Liver (tissue), 9 donors: ENCODE results near the gene GLB1L2. TPM values are rescaled to one million over a fixed set of nuclear protein-coding genes. Genes with fewer than 3 reads are reported as not detected.

Source experiments
- DNase-seq: peaks from one replicate; pipeline ENCODE4 v3.0.0-alpha.2; 2017; ENCODE audit warnings: low spot score
- H3K27ac ChIP-seq, 2 donors: one replicate each; pipeline ENCODE4 v1.7.0; 2013; ENCODE audit warnings: inconsistent platforms in 2 of 2, low read length in 2 of 2, control low read depth in 1 of 2, low read depth in 1 of 2, mild to moderate bottlenecking in 1 of 2
- H3K27me3 ChIP-seq, 4 donors: one replicate each; pipeline versions ENCODE4 v1.6.1 to v1.7.0; 2013; ENCODE audit warnings: low read length in 3 of 4, inconsistent platforms in 1 of 4, mild to moderate bottlenecking in 1 of 4, moderate library complexity in 1 of 4; ENCODE audit not compliant: control insufficient read depth in 4 of 4, insufficient read depth in 4 of 4
- H3K36me3 ChIP-seq, 4 donors: one replicate each; pipeline versions ENCODE4 v1.6.1 to v1.7.0; 2013; ENCODE audit warnings: low read length in 3 of 4, mild to moderate bottlenecking in 3 of 4, low read depth in 1 of 4, moderate library complexity in 1 of 4; ENCODE audit not compliant: control insufficient read depth in 4 of 4, insufficient read depth in 3 of 4
- H3K4me1 ChIP-seq, 4 donors: one replicate each; pipeline versions ENCODE4 v1.6.1 to v1.7.0; 2013; ENCODE audit warnings: low read length in 3 of 4, mild to moderate bottlenecking in 3 of 4, moderate library complexity in 1 of 4; ENCODE audit not compliant: control insufficient read depth in 4 of 4, insufficient read depth in 4 of 4
- H3K4me3 ChIP-seq, 3 donors: one replicate each; pipeline versions ENCODE4 v1.6.1 to v1.7.0; 2013; ENCODE audit warnings: low read length in 3 of 3, control low read depth in 1 of 3, low read depth in 1 of 3, mild to moderate bottlenecking in 1 of 3
- H3K9ac ChIP-seq, 2 donors: one replicate each; pipeline ENCODE4 v1.7.0; 2013; ENCODE audit warnings: low read length in 2 of 2, mild to moderate bottlenecking in 2 of 2, moderate library complexity in 2 of 2, control low read depth in 1 of 2, low read depth in 1 of 2
- H3K9me3 ChIP-seq, 4 donors: one replicate each; pipeline versions ENCODE4 v1.6.1 to v1.7.0; 2013; ENCODE audit warnings: low read length in 3 of 4; ENCODE audit not compliant: control insufficient read depth in 4 of 4
- ATF3 ChIP-seq: IDR thresholded peaks from 2 replicates; pipeline ENCODE4 v1.6.1; 2016; ENCODE audit warnings: antibody characterized with exemption
- EGR1 ChIP-seq, 2 donors: IDR thresholded peaks; 2 replicates each; pipeline ENCODE4 v1.6.1; 2016 to 2018; ENCODE audit warnings: antibody characterized with exemption in 2 of 2, low read depth in 2 of 2
- FOXA1 ChIP-seq: IDR thresholded peaks from 2 replicates; pipeline ENCODE4 v1.6.1; 2016; ENCODE audit warnings: antibody characterized with exemption
- FOXA2 ChIP-seq: IDR thresholded peaks from 2 replicates; pipeline ENCODE4 v1.6.1; 2016; ENCODE audit warnings: antibody characterized with exemption
- GABPA ChIP-seq, 2 donors: IDR thresholded peaks in 1 of 2; conservative IDR thresholded peaks in 1 of 2; 2 replicates each; pipeline ENCODE4 v1.6.1; 2016; ENCODE audit warnings: antibody characterized with exemption in 2 of 2, mild to moderate bottlenecking in 1 of 2, moderate library complexity in 1 of 2
- HNF4A ChIP-seq, 2 donors: conservative IDR thresholded peaks; 2 replicates each; pipeline ENCODE4 v1.6.1; 2016; ENCODE audit warnings: antibody characterized with exemption in 2 of 2, mild to moderate bottlenecking in 2 of 2
- HNF4G ChIP-seq: IDR thresholded peaks from 2 replicates; pipeline ENCODE4 v1.6.1; 2016; ENCODE audit warnings: antibody characterized with exemption
- JUND ChIP-seq, 2 donors: IDR thresholded peaks; 2 replicates each; pipeline ENCODE4 v1.6.1; 2016; ENCODE audit warnings: antibody characterized with exemption in 2 of 2
- MAX ChIP-seq: IDR thresholded peaks from 2 replicates; pipeline ENCODE4 v1.6.1; 2016; ENCODE audit warnings: antibody characterized with exemption
- NR2F2 ChIP-seq: IDR thresholded peaks from 2 replicates; pipeline ENCODE4 v1.6.1; 2016; ENCODE audit warnings: antibody characterized with exemption
- RAD21 ChIP-seq, 2 donors: IDR thresholded peaks; 2 replicates each; pipeline ENCODE4 v1.6.1; 2016; ENCODE audit warnings: antibody characterized with exemption in 2 of 2, mild to moderate bottlenecking in 2 of 2
- RXRA ChIP-seq, 2 donors: IDR thresholded peaks; 2 replicates each; pipeline ENCODE4 v1.6.1; 2017 to 2018; ENCODE audit warnings: antibody characterized with exemption in 2 of 2, mild to moderate bottlenecking in 1 of 2
- SP1 ChIP-seq: IDR thresholded peaks from 2 replicates; pipeline ENCODE4 v1.6.1; 2018; ENCODE audit warnings: antibody characterized with exemption, mild to moderate bottlenecking
- TAF1 ChIP-seq: conservative IDR thresholded peaks from 2 replicates; pipeline ENCODE4 v1.6.1; 2016; ENCODE audit warnings: antibody characterized with exemption, mild to moderate bottlenecking
- YY1 ChIP-seq: IDR thresholded peaks from 2 replicates; pipeline ENCODE4 v1.6.1; 2016; ENCODE audit warnings: antibody characterized with exemption, mild to moderate bottlenecking
- WGBS: extraction: QIAGEN DNeasy Blood & Tissue Kit; methylation state at CpG from one replicate; pipeline ENCODE4 v1.1.7; 2013; 5-methylcytosine and 5-hydroxymethylcytosine counted together
- polyA plus RNA-seq, 2 donors: library from polyadenylated mRNA; stranded (reverse) in 1 of 2; unstranded in 1 of 2; fragments of 200-250 nt in 1 of 2; fragments of >200 nt in 1 of 2; fragmentation: Nextera tagmentation in 1 of 2; extraction: Ambion mirVana in 1 of 2; gene quantifications; one replicate each; pipeline versions ENCODE4 v1.2.1 to v1.2.3, GENCODE V29; 2013 to 2015
- total RNA-seq, 2 donors: library from RNA; depleted of rRNA; stranded (reverse); fragments of >200 nt; gene quantifications; one replicate each; pipeline ENCODE4 v1.2.3, GENCODE V29; 2014
- TF ChIP-seq, protein P1 (sequence below): fragments of 150-350 bp; IDR thresholded peaks from 2 replicates; pipeline ENCODE4 v1.5.1; 2017; ENCODE audit warnings: improper control_type of control experiment, low read depth, low read length; ENCODE audit not compliant: missing input control
- TF ChIP-seq, protein P2 (sequence below): IDR thresholded peaks from 2 replicates; pipeline ENCODE4 v1.6.1; 2016; ENCODE audit warnings: antibody characterized with exemption
- donor health status: healthy.
- donor health status: healthy.
- donor health status: healthy.
- donor health status: healthy.
- donor health status: healthy.

Gene GLB1L2
- total and polyA plus RNA-seq, 4 donors: 0.23 to 0.50 (median 0.42) TPM

DNA sequence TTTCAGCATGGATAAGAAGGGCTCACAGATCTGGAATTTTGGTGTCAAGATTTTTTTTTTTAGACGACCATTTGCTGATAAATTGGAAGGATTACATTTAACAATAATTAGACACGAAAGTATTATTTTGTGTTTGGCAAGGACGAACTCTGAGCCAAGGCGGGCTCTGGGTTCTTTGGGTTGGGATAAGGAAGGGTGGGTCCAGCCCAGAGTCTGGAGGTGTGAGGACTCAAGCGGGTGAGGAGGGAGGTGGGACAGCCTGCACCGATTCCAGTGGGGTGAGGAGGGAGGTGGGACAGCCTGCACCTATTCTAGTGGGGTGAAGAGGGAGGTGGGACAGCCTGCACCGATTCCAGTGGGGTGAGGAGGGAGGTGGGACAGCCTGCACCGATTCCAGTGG lies 76.1 kb downstream of the GLB1L2 start:
- no peaks in the 10 kb centered on the region for H3K36me3 ChIP-seq
- H3K4me1 ChIP-seq: peaks cover 0 to 44% (median 21%) of the 10 kb centered on the region in 4 donors
- peak overlapping the region; percentile 68 to 85 for H3K27ac ChIP-seq
- no peak for TF ChIP-seq RAD21 (IDR thresholded peaks at IDR 0.05)
- TF ChIP-seq RXRA (IDR thresholded peaks at IDR 0.05): peak in 1 of 2 donors; percentile 2
- no peak for TF ChIP-seq JUND (IDR thresholded peaks at IDR 0.05)
- peak overlapping the region in 1 of 2 donors; percentile 39 for H3K9ac ChIP-seq
- no peak for DNase-seq
- no peaks in the 10 kb centered on the region for H3K9me3 ChIP-seq
- H3K4me3 ChIP-seq: no peak overlapping the region
- H3K27me3 ChIP-seq: no peaks in the 10 kb centered on the region
- 39% methylated on average over 8 of the region's 8 CpGs for WGBS

- H3K4me3 ChIP-seq: no peak overlapping the region
- WGBS: 86% methylated on average over 15 of the region's 15 CpGs
- H3K9me3 ChIP-seq: no peaks in the 10 kb centered on the region
- no peak overlapping the region for H3K27ac ChIP-seq
- H3K4me1 ChIP-seq: peaks cover 0 to 44% (median 21%) of the 10 kb centered on the region in 4 donors
- TF ChIP-seq, protein P1, sequence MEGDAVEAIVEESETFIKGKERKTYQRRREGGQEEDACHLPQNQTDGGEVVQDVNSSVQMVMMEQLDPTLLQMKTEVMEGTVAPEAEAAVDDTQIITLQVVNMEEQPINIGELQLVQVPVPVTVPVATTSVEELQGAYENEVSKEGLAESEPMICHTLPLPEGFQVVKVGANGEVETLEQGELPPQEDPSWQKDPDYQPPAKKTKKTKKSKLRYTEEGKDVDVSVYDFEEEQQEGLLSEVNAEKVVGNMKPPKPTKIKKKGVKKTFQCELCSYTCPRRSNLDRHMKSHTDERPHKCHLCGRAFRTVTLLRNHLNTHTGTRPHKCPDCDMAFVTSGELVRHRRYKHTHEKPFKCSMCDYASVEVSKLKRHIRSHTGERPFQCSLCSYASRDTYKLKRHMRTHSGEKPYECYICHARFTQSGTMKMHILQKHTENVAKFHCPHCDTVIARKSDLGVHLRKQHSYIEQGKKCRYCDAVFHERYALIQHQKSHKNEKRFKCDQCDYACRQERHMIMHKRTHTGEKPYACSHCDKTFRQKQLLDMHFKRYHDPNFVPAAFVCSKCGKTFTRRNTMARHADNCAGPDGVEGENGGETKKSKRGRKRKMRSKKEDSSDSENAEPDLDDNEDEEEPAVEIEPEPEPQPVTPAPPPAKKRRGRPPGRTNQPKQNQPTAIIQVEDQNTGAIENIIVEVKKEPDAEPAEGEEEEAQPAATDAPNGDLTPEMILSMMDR: no peak
- TF ChIP-seq, protein P2, sequence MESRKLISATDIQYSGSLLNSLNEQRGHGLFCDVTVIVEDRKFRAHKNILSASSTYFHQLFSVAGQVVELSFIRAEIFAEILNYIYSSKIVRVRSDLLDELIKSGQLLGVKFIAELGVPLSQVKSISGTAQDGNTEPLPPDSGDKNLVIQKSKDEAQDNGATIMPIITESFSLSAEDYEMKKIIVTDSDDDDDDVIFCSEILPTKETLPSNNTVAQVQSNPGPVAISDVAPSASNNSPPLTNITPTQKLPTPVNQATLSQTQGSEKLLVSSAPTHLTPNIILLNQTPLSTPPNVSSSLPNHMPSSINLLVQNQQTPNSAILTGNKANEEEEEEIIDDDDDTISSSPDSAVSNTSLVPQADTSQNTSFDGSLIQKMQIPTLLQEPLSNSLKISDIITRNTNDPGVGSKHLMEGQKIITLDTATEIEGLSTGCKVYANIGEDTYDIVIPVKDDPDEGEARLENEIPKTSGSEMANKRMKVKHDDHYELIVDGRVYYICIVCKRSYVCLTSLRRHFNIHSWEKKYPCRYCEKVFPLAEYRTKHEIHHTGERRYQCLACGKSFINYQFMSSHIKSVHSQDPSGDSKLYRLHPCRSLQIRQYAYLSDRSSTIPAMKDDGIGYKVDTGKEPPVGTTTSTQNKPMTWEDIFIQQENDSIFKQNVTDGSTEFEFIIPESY: no peak
- H3K9ac ChIP-seq: no peak overlapping the region
- H3K27me3 ChIP-seq: no peaks in the 10 kb centered on the region
- no peaks in the 10 kb centered on the region for H3K36me3 ChIP-seq
- DNase-seq: no peak
Measured at GRCh38 chr11:134409552-134410429, 78.0 kb downstream of the GLB1L2 start.

- H3K4me3 ChIP-seq: peak overlapping the region in 1 of 3 donors; percentile 73
- H3K36me3 ChIP-seq: no peaks in the 10 kb centered on the region
- no peaks in the 10 kb centered on the region for H3K9me3 ChIP-seq
- H3K27ac ChIP-seq: no peak overlapping the region
- 69% methylated on average over 5 of the region's 5 CpGs for WGBS
- no peaks in the 10 kb centered on the region for H3K27me3 ChIP-seq
- H3K9ac ChIP-seq: no peak overlapping the region
- peaks cover 0 to 41% (median 18%) of the 10 kb centered on the region in 4 donors for H3K4me1 ChIP-seq
- no peak for DNase-seq
- TF ChIP-seq ATF3 (no peak), HNF4G (no peak), HNF4A (conservative IDR thresholded peaks at IDR 0.05) (no peak), YY1 (no peak), FOXA1 (no peak), NR2F2 (no peak), SP1 (no peak), RXRA (IDR thresholded peaks at IDR 0.05) (no peak), EGR1 (IDR thresholded peaks at IDR 0.05; ENCODE audit: low read depth in 2 of 2) (no peak), GABPA (IDR thresholded peaks at IDR 0.05 in 1 of 2, conservative IDR thresholded peaks at IDR 0.05 in 1 of 2) (no peak), MAX (no peak), TAF1 (no peak), RAD21 (IDR thresholded peaks at IDR 0.05) (no peak), FOXA2 (no peak), JUND (IDR thresholded peaks at IDR 0.05) (no peak)
- TF ChIP-seq, protein P2: no peak
- TF ChIP-seq, protein P1: no peak
Measured at GRCh38 chr11:134410766-134411165, 79.0 kb downstream of the GLB1L2 start.
